IPS-18c (cell line): ENCODE data around the gene ZXDC.

ENCODE experiments used
- H3K4me3 ChIP-seq: 2 replicates; pipeline ENCODE4 v1.7.0; 2013; ENCODE audit warnings: low read depth, mild to moderate bottlenecking, low read length, moderate library complexity; ENCODE audit not compliant: insufficient read depth
- H3K9me3 ChIP-seq: one replicate; pipeline ENCODE4 v1.6.1; 2013; ENCODE audit warnings: mild to moderate bottlenecking, low read length, moderate library complexity; ENCODE audit not compliant: control insufficient read depth, insufficient read depth

Gene ZXDC

GRCh38 chr3:126483321-126483761 lies 7.7 kb upstream of the ZXDC start:
- Histone ChIP-seq H3K4me3 (no peak overlapping the region), H3K9me3 (no peaks in the 10 kb centered on the region)

- H3K4me3 ChIP-seq: no peak overlapping the region
- H3K9me3 ChIP-seq: no peaks in the 10 kb centered on the region
Measured at GRCh38 chr3:126482503-126483255, 7.0 kb upstream of the ZXDC start.

GRCh38 chr3:126481808-126482502 lies 6.3 kb upstream of the ZXDC start:
- no peak overlapping the region for H3K4me3 ChIP-seq
- H3K9me3 ChIP-seq: no peaks in the 10 kb centered on the region

GRCh38 chr3:126480861-126481260 lies 5.2 kb upstream of the ZXDC start:
- Histone ChIP-seq H3K9me3 (no peaks in the 10 kb centered on the region), H3K4me3 (no peak overlapping the region)

GRCh38 chr3:126480206-126480605 lies 4.5 kb upstream of the ZXDC start:
- Histone ChIP-seq H3K9me3 (no peaks in the 10 kb centered on the region), H3K4me3 (no peak overlapping the region)

GRCh38 chr3:126479642-126480041 lies 4.0 kb upstream of the ZXDC start:
- Histone ChIP-seq H3K4me3 (no peak overlapping the region), H3K9me3 (no peaks in the 10 kb centered on the region)

- H3K4me3 ChIP-seq: no peak overlapping the region
- no peaks in the 10 kb centered on the region for H3K9me3 ChIP-seq
Measured at GRCh38 chr3:126478581-126479310, 3.1 kb upstream of the ZXDC start.

- no peak overlapping the region for H3K4me3 ChIP-seq
- H3K9me3 ChIP-seq: no peaks in the 10 kb centered on the region
Measured at GRCh38 chr3:126477061-126477380, 1.3 kb upstream of the ZXDC start.

- Histone ChIP-seq H3K9me3 (no peaks in the 10 kb centered on the region), H3K4me3 (peak overlapping the region; percentile 70)
Measured at GRCh38 chr3:126476166-126477060, 722 bp upstream of the ZXDC start.

GRCh38 chr3:126474498-126475412 lies 936 bp downstream of the ZXDC start:
- H3K9me3 ChIP-seq: no peaks in the 10 kb centered on the region
- H3K4me3 ChIP-seq: peak overlapping the region; percentile 63

GRCh38 chr3:126473292-126474168 lies 2.2 kb downstream of the ZXDC start:
- peak overlapping the region; percentile 10; the same call in 1 of the 2 replicates for H3K4me3 ChIP-seq
- no peaks in the 10 kb centered on the region for H3K9me3 ChIP-seq

- no peak overlapping the region; the same call in 1 of the 2 replicates for H3K4me3 ChIP-seq
- H3K9me3 ChIP-seq: no peaks in the 10 kb centered on the region
Measured at GRCh38 chr3:126472277-126473006, 3.2 kb downstream of the ZXDC start.

GRCh38 chr3:126469479-126469878 lies 6.2 kb downstream of the ZXDC start:
- Histone ChIP-seq H3K4me3 (no peak overlapping the region), H3K9me3 (no peaks in the 10 kb centered on the region)

- Histone ChIP-seq H3K4me3 (no peak overlapping the region), H3K9me3 (no peaks in the 10 kb centered on the region)
Measured at GRCh38 chr3:126468028-126468891, 7.4 kb downstream of the ZXDC start.
